ENCODE results near the gene RDM1. TPM values are rescaled to one million over a fixed set of nuclear protein-coding genes. Genes with fewer than 3 reads are reported as not detected.

The RDM1 gene
- total and polyA plus RNA-seq, 7 donors = 0.92 to 3.6 TPM; not detected in 5

GRCh38 chr17:35893751-35894150 lies 36.8 kb downstream of the RDM1 start:
- Histone ChIP-seq H3K27ac (no peak overlapping the region), H3K9me3 (no peaks in the 10 kb centered on the region), H3K4me3 (no peak overlapping the region), H3K4me1 (no peaks in the 10 kb centered on the region), H3K36me3 (no peaks in the 10 kb centered on the region), H3K27me3 (no peaks in the 10 kb centered on the region)
- 94 to 97% methylated on average over 4 of the region's 4 CpGs for WGBS, 2 donors
- TF ChIP-seq POLR2AphosphoS5 (IDR thresholded peaks at IDR 0.05) (no peak), EP300 (IDR thresholded peaks at IDR 0.05) (no peak), POLR2A (IDR thresholded peaks at IDR 0.05) (no peak), CTCF (IDR thresholded peaks at IDR 0.05) (no peak)
- intact Hi-C loops (cut with DNase I) = no loop called here
- DNase-seq = no peak

GRCh38 chr17:35892091-35893035 lies 38.2 kb downstream of the RDM1 start:
- H3K9me3 ChIP-seq = no peaks in the 10 kb centered on the region
- no peaks in the 10 kb centered on the region for H3K27me3 ChIP-seq
- no peaks in the 10 kb centered on the region for H3K36me3 ChIP-seq
- no peaks in the 10 kb centered on the region for H3K4me1 ChIP-seq
- intact Hi-C loops (cut with DNase I) = no loop called here
- DNase-seq = no peak
- no peak overlapping the region for H3K4me3 ChIP-seq
- 56 to 69% methylated on average over 6 of the region's 6 CpGs for WGBS, 2 donors
- TF ChIP-seq POLR2A (IDR thresholded peaks at IDR 0.05) = no peak
- no peak for TF ChIP-seq CTCF (IDR thresholded peaks at IDR 0.05)
- no peak for TF ChIP-seq POLR2AphosphoS5 (IDR thresholded peaks at IDR 0.05)
- no peak overlapping the region for H3K27ac ChIP-seq

- WGBS, 2 donors = 81 to 84% methylated on average over 4 of the region's 4 CpGs
- no peaks in the 10 kb centered on the region for H3K27me3 ChIP-seq
- intact Hi-C loops (cut with DNase I) = no loop called here
- no peak overlapping the region for H3K27ac ChIP-seq
- H3K9me3 ChIP-seq = no peaks in the 10 kb centered on the region
- no peak for DNase-seq
- TF ChIP-seq POLR2A (IDR thresholded peaks at IDR 0.05) (no peak), EP300 (IDR thresholded peaks at IDR 0.05) (no peak), POLR2AphosphoS5 (IDR thresholded peaks at IDR 0.05) (no peak), CTCF (IDR thresholded peaks at IDR 0.05) (no peak)
- H3K36me3 ChIP-seq = no peaks in the 10 kb centered on the region
- H3K4me1 ChIP-seq = no peaks in the 10 kb centered on the region
- no peak overlapping the region for H3K4me3 ChIP-seq
These were observed 39.3 kb downstream of the RDM1 start for GRCh38 chr17:35891269-35891668.

- Histone ChIP-seq H3K4me3 (no peak overlapping the region), H3K4me1 (no peaks in the 10 kb centered on the region), H3K27me3 (no peaks in the 10 kb centered on the region), H3K27ac (no peak overlapping the region), H3K36me3 (no peaks in the 10 kb centered on the region), H3K9me3 (no peaks in the 10 kb centered on the region)
- intact Hi-C loops (cut with DNase I) = no loop called here
- no peak for DNase-seq
- 58 to 65% methylated on average over 4 of the region's 4 CpGs for WGBS, 2 donors
- TF ChIP-seq POLR2AphosphoS5 (IDR thresholded peaks at IDR 0.05) = no peak
- TF ChIP-seq POLR2A (IDR thresholded peaks at IDR 0.05) = no peak
- TF ChIP-seq EP300 (IDR thresholded peaks at IDR 0.05) = no peak
- no peak for TF ChIP-seq CTCF (IDR thresholded peaks at IDR 0.05)
These were observed 39.8 kb downstream of the RDM1 start for GRCh38 chr17:35890774-35891155.
